Ishikawa (cell line): ENCODE data around the gene MYL12B.

Source experiments
- CEBPB ChIP-seq: IDR thresholded peaks from 2 replicates; pipeline ENCODE4 v1.6.1; 2012
- CREB1 ChIP-seq: IDR thresholded peaks from 2 replicates; pipeline ENCODE4 v1.6.1; 2012; ENCODE audit warnings: low read depth
- EGR1 ChIP-seq: IDR thresholded peaks from 2 replicates; pipeline ENCODE4 v1.6.1; 2012
- EP300 ChIP-seq: IDR thresholded peaks from 2 replicates; pipeline ENCODE4 v1.6.1; 2012; ENCODE audit warnings: borderline replicate concordance
- FOXM1 ChIP-seq: IDR thresholded peaks from 2 replicates; pipeline ENCODE4 v1.6.1; 2012; ENCODE audit warnings: low read depth, borderline replicate concordance
- NFIC ChIP-seq: IDR thresholded peaks from 2 replicates; pipeline ENCODE4 v1.6.1; 2012
- RAD21 ChIP-seq: IDR thresholded peaks from 2 replicates; pipeline ENCODE4 v1.6.1; 2012; ENCODE audit warnings: low read depth
- TAF1 ChIP-seq: IDR thresholded peaks from 2 replicates; pipeline ENCODE4 v1.6.1; 2012; ENCODE audit warnings: low read depth, mild to moderate bottlenecking
- TCF12 ChIP-seq: IDR thresholded peaks from 2 replicates; pipeline ENCODE4 v1.6.1; 2012; ENCODE audit warnings: low read depth
- TEAD4 ChIP-seq: IDR thresholded peaks from 2 replicates; pipeline ENCODE4 v1.6.1; 2012
- YY1 ChIP-seq: IDR thresholded peaks from 2 replicates; pipeline ENCODE4 v1.6.1; 2012; ENCODE audit warnings: low read depth
- ZBTB7A ChIP-seq: IDR thresholded peaks from 2 replicates; pipeline ENCODE4 v1.6.1; 2012; ENCODE audit warnings: low read depth
- TF ChIP-seq, protein P1 (sequence below): IDR thresholded peaks from 2 replicates; pipeline ENCODE4 v1.6.1; 2012; ENCODE audit warnings: low read depth, mild to moderate bottlenecking
- TF ChIP-seq, protein P2 (sequence below): IDR thresholded peaks from 2 replicates; pipeline ENCODE4 v1.6.1; 2012
- TF ChIP-seq, protein P3 (sequence below): IDR thresholded peaks from 2 replicates; pipeline ENCODE4 v1.6.1; 2012

MYL12B gene

DNA sequence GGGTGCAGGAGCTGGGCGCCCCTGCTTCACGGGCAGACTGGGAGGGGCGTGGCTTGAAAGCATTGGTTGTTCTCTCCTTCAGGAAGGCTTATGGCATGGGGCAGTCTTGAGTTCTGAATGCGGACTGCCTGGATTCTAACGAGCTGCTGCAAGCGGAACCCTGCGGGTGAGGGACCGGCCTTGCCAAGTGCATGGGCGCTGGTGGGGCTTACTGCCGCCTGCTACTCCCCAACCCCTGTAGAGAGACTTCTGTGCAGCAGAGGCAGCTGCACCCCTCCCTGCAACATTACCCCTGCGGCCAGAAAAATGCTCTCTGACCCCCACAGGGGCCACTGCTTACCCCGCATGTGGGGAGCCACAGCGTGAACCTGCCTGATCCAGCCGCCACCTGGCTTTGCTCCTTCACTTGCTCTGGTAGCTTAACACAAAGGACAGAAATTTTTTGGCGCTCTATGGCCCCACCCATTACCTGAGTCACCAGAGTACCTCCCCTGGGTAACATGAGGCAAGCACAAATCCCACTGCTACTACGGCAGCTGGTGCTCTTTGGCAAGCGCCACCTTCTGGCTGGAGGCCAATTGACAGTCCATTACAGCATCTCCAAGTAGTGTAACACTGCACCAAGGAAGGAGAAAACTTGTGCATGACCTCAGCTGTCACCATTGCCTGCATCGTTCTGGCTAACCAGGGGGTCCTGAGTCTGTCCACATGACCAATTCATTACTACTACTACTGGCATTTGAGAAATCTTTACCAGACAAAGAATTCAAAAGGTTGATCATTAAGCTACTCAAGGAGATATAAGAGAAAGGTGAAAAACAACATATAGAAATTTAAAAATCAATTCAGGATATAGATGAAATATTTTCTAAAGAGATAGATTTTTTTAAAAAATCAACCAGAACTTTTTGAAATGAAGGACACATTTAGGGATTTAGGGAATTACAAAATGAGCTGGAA lies 35.4 kb downstream of the MYL12B start:
- no peak for TF ChIP-seq EGR1
- TF ChIP-seq, protein P1, sequence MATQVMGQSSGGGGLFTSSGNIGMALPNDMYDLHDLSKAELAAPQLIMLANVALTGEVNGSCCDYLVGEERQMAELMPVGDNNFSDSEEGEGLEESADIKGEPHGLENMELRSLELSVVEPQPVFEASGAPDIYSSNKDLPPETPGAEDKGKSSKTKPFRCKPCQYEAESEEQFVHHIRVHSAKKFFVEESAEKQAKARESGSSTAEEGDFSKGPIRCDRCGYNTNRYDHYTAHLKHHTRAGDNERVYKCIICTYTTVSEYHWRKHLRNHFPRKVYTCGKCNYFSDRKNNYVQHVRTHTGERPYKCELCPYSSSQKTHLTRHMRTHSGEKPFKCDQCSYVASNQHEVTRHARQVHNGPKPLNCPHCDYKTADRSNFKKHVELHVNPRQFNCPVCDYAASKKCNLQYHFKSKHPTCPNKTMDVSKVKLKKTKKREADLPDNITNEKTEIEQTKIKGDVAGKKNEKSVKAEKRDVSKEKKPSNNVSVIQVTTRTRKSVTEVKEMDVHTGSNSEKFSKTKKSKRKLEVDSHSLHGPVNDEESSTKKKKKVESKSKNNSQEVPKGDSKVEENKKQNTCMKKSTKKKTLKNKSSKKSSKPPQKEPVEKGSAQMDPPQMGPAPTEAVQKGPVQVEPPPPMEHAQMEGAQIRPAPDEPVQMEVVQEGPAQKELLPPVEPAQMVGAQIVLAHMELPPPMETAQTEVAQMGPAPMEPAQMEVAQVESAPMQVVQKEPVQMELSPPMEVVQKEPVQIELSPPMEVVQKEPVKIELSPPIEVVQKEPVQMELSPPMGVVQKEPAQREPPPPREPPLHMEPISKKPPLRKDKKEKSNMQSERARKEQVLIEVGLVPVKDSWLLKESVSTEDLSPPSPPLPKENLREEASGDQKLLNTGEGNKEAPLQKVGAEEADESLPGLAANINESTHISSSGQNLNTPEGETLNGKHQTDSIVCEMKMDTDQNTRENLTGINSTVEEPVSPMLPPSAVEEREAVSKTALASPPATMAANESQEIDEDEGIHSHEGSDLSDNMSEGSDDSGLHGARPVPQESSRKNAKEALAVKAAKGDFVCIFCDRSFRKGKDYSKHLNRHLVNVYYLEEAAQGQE: no peak
- TF ChIP-seq, protein P2, sequence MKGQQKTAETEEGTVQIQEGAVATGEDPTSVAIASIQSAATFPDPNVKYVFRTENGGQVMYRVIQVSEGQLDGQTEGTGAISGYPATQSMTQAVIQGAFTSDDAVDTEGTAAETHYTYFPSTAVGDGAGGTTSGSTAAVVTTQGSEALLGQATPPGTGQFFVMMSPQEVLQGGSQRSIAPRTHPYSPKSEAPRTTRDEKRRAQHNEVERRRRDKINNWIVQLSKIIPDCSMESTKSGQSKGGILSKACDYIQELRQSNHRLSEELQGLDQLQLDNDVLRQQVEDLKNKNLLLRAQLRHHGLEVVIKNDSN: 0 out of 2 replicates have a peak, but pooled peaks have one; percentile 42
- peak; percentile 37; the same call in 1 of the 2 replicates for TF ChIP-seq CREB1
- TF ChIP-seq NFIC: peak; percentile 60
- 0 out of 2 replicates have a peak, but pooled peaks have one; percentile 26 for TF ChIP-seq ZBTB7A
- no peak; the same call in 1 of the 2 replicates for TF ChIP-seq RAD21
- TF ChIP-seq TAF1: peak; percentile 95
- TF ChIP-seq EP300: no peak
- TF ChIP-seq TCF12: peak; percentile 74; the same call in 1 of the 2 replicates
- TF ChIP-seq TEAD4: peak; percentile 21; the same call in 1 of the 2 replicates
- TF ChIP-seq CEBPB: no peak
- TF ChIP-seq, protein P3, sequence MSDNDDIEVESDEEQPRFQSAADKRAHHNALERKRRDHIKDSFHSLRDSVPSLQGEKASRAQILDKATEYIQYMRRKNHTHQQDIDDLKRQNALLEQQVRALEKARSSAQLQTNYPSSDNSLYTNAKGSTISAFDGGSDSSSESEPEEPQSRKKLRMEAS: peak; percentile 53
- 0 out of 2 replicates have a peak, but pooled peaks have one; percentile 26 for TF ChIP-seq FOXM1
- peak; percentile 71 for TF ChIP-seq YY1

DNA sequence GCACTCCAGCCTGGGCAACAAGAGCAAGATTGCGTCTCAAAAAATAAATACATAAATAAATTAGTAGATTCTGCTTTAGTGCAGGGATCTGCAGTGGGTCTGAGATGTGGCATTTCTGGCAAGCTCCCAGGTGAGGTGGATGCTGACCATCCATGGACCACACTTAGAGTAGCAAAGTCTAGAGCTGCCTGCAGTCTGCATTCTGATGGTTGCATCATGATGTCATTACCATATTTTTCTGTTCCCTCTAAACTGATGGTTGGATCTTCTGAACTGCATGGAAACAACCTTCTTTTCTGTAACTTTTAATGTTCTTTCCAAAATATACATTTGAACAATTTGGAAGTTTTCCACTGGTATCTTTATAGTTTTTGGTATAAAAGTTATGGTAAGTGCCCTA lies 42.9 kb downstream of the MYL12B start:
- no peak for TF ChIP-seq TEAD4
- TF ChIP-seq EGR1: no peak
- no peak for TF ChIP-seq NFIC
- TF ChIP-seq TAF1: no peak
- TF ChIP-seq, protein P1: no peak
- TF ChIP-seq CEBPB: no peak

DNA sequence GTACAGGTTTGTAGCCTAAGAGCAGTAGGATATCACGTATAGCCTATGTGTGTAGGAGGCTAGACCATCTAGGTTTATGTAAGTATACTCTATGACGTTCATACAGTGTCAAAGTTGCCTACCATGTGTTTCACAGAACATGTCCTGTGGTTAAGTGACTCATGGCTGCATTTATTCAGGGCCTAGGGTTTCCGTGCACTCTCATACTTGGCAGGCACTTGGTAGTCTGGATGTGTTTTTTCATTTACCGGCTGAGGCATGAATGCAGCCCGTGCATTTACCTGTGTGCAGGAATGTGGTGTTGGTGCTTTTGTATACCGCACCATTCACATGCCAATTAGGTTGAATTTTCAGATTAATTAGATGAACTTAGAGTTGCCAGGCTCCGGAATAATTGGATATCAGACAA lies 43.4 kb downstream of the MYL12B start:
- TF ChIP-seq RAD21 (no peak), NFIC (no peak), ZBTB7A (no peak), EP300 (no peak), CREB1 (no peak)

DNA sequence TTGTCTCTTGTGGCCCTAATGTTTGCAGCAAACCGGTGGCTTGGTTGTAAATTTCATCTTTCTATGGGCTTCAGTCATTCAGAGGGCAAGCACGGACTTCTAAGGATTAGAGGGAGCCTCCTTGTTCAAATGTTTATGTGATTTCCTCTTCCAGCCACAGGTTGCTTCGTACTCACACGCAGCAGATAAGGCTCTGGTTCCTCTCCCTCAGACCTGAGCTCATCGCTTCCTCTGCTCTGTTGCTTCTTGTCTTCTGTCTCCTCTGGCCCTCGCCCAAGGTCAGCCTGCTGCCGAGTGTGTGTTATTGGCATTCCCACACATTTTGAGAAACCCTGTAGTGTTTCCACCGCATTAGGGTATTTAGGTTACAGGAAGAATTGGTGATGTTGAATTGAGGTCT lies 44.0 kb downstream of the MYL12B start:
- TF ChIP-seq YY1 (no peak), EGR1 (no peak), EP300 (no peak), TCF12 (no peak), RAD21 (no peak), NFIC (no peak), TAF1 (no peak)
- TF ChIP-seq, protein P1: no peak
- TF ChIP-seq, protein P2: no peak
